Measurements from ENCODE around the gene MACROD2.

- TF ChIP-seq CTCF (conservative IDR thresholded peaks at IDR 0.05; ENCODE audit: low read depth in 2 of 2): no peak
- no peak for TF ChIP-seq POLR2AphosphoS5 (IDR thresholded peaks at IDR 0.05; ENCODE audit: low read depth)
- no peak for TF ChIP-seq EZH2phosphoT487 (IDR thresholded peaks at IDR 0.05; ENCODE audit: unreplicated experiment)
- TF ChIP-seq CREB1 (CRISPR knock-in tag; IDR thresholded peaks at IDR 0.05; ENCODE audit: low read depth): no peak
- no peak for TF ChIP-seq EZH2 (IDR thresholded peaks at IDR 0.05; ENCODE audit: low read depth, unreplicated experiment)
- TF ChIP-seq STAT1 (IDR thresholded peaks at IDR 0.05; ENCODE audit: unreplicated experiment): no peak
- no peak for TF ChIP-seq JUNB (IDR thresholded peaks at IDR 0.05; ENCODE audit: unreplicated experiment)
- TF ChIP-seq ETS1 (IDR thresholded peaks at IDR 0.05): no peak
- no peak for TF ChIP-seq REST (IDR thresholded peaks at IDR 0.05; ENCODE audit: unreplicated experiment)
- no peak for TF ChIP-seq ZNF462 (CRISPR knock-in tag; IDR thresholded peaks at IDR 0.05)
Observed at GRCh38 chr20:15164726-15165125, 1169.4 kb downstream of the MACROD2 start.

All from GM23338 (cell line).